Activated CD4-positive, alpha-beta memory T cell treated with anti-CD3 and anti-CD28 coated beads, Interleukin-2, amount 10 ng/mL, durations not matched to agents 7 days and 5 days (primary cell): ENCODE measurements around the gene FMNL2. TPM values are rescaled to one million over a fixed set of nuclear protein-coding genes. Genes with fewer than 3 reads are reported as not detected.

ENCODE experiments used
- CTCF ChIA-PET: fragments of 350-600 bp; sonication (Branson Sonifier 250); formaldehyde crosslinking; loops from one replicate; lab custom pipeline; 2021; ENCODE audit warnings: antibody characterized with exemption, inconsistent platforms; lab: Charles Lee
- POLR2A ChIA-PET: fragments of 350-600 bp; sonication (Branson Sonifier 250); formaldehyde crosslinking; loops from one replicate; lab custom pipeline; 2021; ENCODE audit warnings: antibody characterized with exemption; lab: Charles Lee
- DNase-seq: peaks from one replicate; pipeline ENCODE4 v3.0.0-alpha.2; 2020
- H3K27ac Mint-ChIP-seq: one replicate; pipeline ENCODE4 v1.8.0; 2021; ENCODE audit warnings: mild to moderate bottlenecking, mixed read lengths
- H3K27me3 Mint-ChIP-seq: one replicate; pipeline ENCODE4 v1.8.0; 2021; ENCODE audit warnings: mixed read lengths
- H3K36me3 Mint-ChIP-seq: one replicate; pipeline ENCODE4 v1.8.0; 2021; ENCODE audit warnings: low read depth, mixed read lengths
- H3K4me1 Mint-ChIP-seq: one replicate; pipeline ENCODE4 v1.8.0; 2021; ENCODE audit warnings: mixed read lengths
- H3K4me3 Mint-ChIP-seq: one replicate; pipeline ENCODE4 v1.8.0; 2021; ENCODE audit warnings: mild to moderate bottlenecking, mixed read lengths
- H3K9me3 Mint-ChIP-seq: one replicate; pipeline ENCODE4 v1.8.0; 2021; ENCODE audit warnings: mixed read lengths
- total RNA-seq, 2 experiments: library from RNA; stranded (reverse); gene quantifications; one replicate each; pipeline ENCODE4 v1.2.3, GENCODE V29; 2021

Gene FMNL2
- total RNA-seq, 2 experiments from 2014 or later = 1.0 to 1.1 TPM

DNA sequence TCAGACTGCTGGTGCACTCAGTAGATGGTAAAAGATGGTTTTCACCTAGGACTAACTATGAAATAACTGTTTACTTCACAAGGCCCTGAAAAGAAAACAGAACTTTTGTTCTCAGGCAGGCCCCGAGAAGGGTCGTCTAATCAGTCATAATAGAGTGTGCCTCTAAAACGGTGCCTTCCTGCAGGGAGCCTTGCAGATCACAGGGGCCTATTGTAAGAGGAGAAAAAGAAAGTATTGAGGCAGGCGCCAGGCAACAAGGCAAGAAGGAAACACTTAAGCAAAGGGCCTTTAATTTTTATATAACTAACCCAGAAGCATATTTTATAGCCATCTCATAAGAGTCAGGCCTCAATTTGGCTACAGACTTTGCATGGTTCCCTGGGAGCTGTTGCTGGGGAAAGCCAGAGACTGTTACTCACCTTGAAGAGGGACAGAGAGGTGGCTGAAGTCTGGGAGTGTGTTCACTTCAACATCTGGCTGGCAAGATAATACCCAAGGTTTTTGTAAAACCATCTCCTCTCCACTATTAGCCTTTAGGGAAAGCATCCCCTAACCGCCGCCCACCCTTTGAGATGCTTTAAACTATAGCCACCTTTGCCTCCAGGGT lies 265.2 kb downstream of the FMNL2 start:
- Mint-ChIP-seq H3K27ac (no peak overlapping the region), H3K27me3 (no peaks in the 10 kb centered on the region), H3K4me1 (no peaks in the 10 kb centered on the region), H3K36me3 (no peaks in the 10 kb centered on the region), H3K4me3 (no peak overlapping the region), H3K9me3 (no peaks in the 10 kb centered on the region)
- ChIA-PET CTCF (no interaction called here), POLR2A (no interaction called here)
- DNase-seq = no peak

DNA sequence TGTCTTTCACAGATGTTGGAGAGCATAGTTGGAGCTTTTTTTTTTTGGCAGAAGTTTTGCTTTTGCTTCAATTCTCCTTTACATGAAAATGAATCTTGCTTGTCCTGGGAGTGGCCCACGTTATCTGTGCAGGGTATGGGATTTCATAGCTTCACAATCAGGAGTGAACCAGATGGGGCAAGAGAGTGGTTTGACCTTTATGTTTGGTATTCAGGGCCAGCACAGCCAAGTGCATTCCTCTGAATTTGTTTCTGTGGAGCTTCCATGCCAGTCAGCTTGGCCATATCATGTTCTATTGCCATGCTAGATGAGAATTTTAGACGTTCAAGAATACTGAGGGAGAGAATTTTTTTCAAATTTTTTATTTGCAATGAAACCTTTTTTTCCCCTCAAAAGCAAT lies 265.7 kb downstream of the FMNL2 start:
- H3K9me3 Mint-ChIP-seq = no peaks in the 10 kb centered on the region
- CTCF ChIA-PET = no interaction called here
- no peaks in the 10 kb centered on the region for H3K36me3 Mint-ChIP-seq
- no peaks in the 10 kb centered on the region for H3K27me3 Mint-ChIP-seq
- no peak overlapping the region for H3K27ac Mint-ChIP-seq
- DNase-seq = no peak
- H3K4me1 Mint-ChIP-seq = no peaks in the 10 kb centered on the region
- POLR2A ChIA-PET = no interaction called here
- no peak overlapping the region for H3K4me3 Mint-ChIP-seq

DNA sequence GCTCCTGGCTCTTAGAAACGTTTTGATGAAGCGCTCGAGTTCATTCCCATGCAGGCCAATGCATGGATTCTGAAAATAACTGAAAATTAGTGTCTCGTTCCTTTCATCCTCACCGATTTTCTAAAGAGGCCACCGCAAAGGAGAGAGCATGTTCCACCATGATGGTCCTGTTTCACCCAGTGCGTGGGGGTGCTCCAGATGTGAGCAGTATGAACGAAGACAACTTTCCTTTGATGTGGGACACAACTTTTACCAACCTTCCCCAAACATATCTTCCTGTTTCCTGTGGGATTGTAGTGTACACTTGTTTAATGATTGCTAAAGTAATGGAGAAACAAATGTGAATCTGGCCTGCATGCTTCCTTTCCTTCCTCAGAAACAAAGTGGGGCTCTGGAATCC lies 267.8 kb downstream of the FMNL2 start:
- DNase-seq = no peak
- H3K4me3 Mint-ChIP-seq = no peak overlapping the region
- no peaks in the 10 kb centered on the region for H3K4me1 Mint-ChIP-seq
- no peak overlapping the region for H3K27ac Mint-ChIP-seq
- ChIA-PET POLR2A (no interaction called here), CTCF (no interaction called here)
- peaks cover 1% of the 10 kb centered on the region for H3K27me3 Mint-ChIP-seq
- H3K36me3 Mint-ChIP-seq = no peaks in the 10 kb centered on the region
- no peaks in the 10 kb centered on the region for H3K9me3 Mint-ChIP-seq

DNA sequence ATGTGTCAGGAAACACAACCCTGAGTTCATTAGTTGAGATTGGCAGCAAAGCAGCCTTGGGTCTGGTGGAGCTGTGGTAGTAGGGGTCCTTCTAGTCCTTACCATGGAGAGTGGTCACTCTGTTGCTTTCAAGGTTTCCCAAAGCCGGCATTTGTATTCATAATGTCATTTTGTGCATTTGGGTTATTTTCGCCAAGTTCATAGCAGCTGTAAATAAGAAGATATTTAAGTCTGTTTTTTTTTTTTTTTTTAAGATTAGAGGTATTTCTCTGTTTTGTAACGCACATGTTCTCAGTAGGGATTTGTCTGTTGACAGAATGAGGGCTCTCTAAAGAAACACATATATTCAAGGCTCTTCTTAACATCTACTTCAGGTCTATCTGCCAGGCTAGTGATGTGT lies 268.2 kb downstream of the FMNL2 start:
- H3K4me3 Mint-ChIP-seq = no peak overlapping the region
- no peaks in the 10 kb centered on the region for H3K4me1 Mint-ChIP-seq
- no peak overlapping the region for H3K27ac Mint-ChIP-seq
- no peaks in the 10 kb centered on the region for H3K36me3 Mint-ChIP-seq
- CTCF ChIA-PET = no interaction called here
- H3K9me3 Mint-ChIP-seq = no peaks in the 10 kb centered on the region
- no peak for DNase-seq
- H3K27me3 Mint-ChIP-seq = peaks cover 1% of the 10 kb centered on the region
- POLR2A ChIA-PET = no interaction called here

DNA sequence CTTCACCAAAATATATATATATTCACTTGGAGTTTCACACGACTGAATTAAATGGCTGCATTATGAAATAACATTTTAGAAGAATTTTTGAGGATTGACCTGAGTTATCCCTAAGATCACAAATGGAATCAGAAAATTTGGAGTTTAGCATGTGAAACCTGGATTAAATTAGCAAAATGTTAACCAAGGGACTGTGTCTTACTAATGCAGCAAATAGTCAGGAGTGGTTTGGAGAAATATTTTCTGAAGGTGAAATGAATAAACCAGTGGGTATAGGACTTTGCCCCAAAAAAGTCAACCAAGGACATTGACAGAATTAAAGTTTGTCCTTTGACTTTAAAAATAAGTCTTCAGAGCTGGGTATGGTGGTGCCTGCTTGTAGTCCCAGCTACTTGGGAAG lies 271.1 kb downstream of the FMNL2 start:
- peaks cover 5% of the 10 kb centered on the region for H3K27me3 Mint-ChIP-seq
- CTCF ChIA-PET = interaction anchor here (1.6 kb wide), 1 partner anchor 29 kb away, joined by 6 read pairs; no protein-coding TSS in a partner anchor
- H3K36me3 Mint-ChIP-seq = no peaks in the 10 kb centered on the region
- H3K27ac Mint-ChIP-seq = no peak overlapping the region
- H3K4me1 Mint-ChIP-seq = no peaks in the 10 kb centered on the region
- H3K9me3 Mint-ChIP-seq = no peaks in the 10 kb centered on the region
- no peak overlapping the region for H3K4me3 Mint-ChIP-seq
- POLR2A ChIA-PET = no interaction called here
- no peak for DNase-seq

DNA sequence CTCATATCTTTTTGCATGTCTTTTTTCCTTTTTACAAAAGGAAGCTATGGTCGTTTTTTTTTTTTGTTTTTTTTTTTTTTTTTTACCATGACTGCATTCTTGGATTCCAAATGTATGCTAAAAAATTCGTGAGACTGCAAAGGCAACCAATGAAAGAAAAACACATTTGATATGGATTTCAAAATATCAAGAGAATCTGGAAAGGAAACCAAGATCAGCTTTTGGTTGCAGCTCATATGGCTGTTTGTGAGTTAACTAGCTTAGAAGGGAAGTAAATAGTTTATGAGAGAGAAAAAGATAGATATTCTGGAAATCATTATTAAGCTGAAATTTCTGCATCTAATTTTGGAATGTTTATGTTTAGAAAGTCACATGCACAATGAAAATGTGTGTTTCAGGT lies 272.0 kb downstream of the FMNL2 start:
- Mint-ChIP-seq H3K36me3 (no peaks in the 10 kb centered on the region), H3K4me3 (no peak overlapping the region), H3K9me3 (no peaks in the 10 kb centered on the region), H3K4me1 (peaks cover 5% of the 10 kb centered on the region), H3K27me3 (peaks cover 5% of the 10 kb centered on the region), H3K27ac (no peak overlapping the region)
- no peak for DNase-seq
- ChIA-PET POLR2A (interaction anchor here (0.8 kb wide), 1 partner anchor 1411 kb away, joined by 3 read pairs; no protein-coding TSS in a partner anchor), CTCF (interaction anchor here (1.1 to 1.6 kb wide), 2 partner anchors 25 to 29 kb away, joined by 6 read pairs; no protein-coding TSS in a partner anchor)

DNA sequence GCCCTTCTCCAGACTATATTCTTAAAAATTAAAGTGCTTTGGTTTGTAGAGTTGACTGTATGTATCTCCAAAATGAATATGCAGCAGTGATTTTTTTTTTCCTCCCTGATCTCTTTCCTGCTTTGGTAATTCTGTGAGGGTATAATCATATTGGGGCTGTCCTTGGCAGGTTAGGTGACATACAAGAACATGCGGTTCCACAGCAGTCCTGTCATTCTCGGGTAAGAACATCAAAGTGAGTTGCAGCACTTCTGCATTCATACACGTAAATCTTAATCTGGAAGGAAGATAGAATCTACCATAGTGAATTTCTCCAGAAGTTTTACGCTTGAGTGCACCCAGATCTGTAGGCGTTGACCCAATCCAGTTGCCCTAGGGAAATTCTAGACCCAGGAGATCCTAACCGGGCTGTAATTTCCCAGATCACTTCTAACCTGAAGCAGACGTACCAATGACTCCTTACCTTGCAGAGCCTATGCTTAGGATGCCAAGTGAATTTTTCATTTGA lies 272.9 kb downstream of the FMNL2 start:
- peaks cover 14% of the 10 kb centered on the region for H3K4me1 Mint-ChIP-seq
- CTCF ChIA-PET = no interaction called here
- no peaks in the 10 kb centered on the region for H3K36me3 Mint-ChIP-seq
- no peaks in the 10 kb centered on the region for H3K9me3 Mint-ChIP-seq
- no peak for DNase-seq
- H3K4me3 Mint-ChIP-seq = no peak overlapping the region
- POLR2A ChIA-PET = no interaction called here
- no peak overlapping the region for H3K27ac Mint-ChIP-seq
- peaks cover 5% of the 10 kb centered on the region for H3K27me3 Mint-ChIP-seq

DNA sequence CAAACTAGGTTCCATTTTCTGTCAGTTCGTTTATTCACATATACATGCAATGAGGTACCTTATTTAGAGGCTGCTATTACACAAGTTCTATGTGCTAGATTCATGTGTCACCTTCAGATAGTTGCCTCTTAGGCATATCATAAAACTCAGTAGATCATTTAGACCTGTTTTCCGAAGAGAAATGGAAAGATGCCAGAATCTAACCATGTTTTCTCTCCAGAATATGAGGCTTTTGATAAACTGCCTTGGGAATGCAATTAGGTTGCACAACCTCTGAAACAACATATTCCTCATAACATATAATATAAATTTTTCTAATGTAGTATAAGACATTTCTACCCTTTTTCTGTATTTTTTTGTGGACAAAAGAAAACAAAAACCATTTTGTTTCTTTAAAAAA lies 274.2 kb downstream of the FMNL2 start:
- Mint-ChIP-seq H3K9me3 (no peaks in the 10 kb centered on the region), H3K27me3 (peaks cover 5% of the 10 kb centered on the region), H3K27ac (no peak overlapping the region), H3K36me3 (no peaks in the 10 kb centered on the region), H3K4me3 (no peak overlapping the region), H3K4me1 (peaks cover 19% of the 10 kb centered on the region)
- DNase-seq = no peak
- ChIA-PET POLR2A (no interaction called here), CTCF (no interaction called here)

DNA sequence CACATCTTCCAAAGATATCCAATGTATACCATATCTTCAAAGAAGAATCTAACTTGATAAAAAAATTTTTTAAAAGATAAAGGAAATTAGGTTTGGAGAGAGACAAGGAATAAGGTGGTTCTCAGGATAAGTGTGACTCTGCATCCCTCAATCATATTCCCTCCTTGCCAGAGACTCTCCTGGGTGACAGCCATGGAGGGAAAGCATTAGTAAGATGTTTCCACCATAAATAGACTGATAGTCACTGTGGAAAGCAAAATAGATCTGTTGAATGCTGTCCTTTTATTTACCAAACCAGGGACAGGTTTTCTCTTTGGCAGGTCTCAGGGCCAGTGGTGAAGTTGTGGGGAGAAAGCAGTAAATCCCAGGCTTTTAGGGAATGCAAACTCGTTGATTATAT lies 274.7 kb downstream of the FMNL2 start:
- ChIA-PET POLR2A (no interaction called here), CTCF (no interaction called here)
- no peak for DNase-seq
- Mint-ChIP-seq H3K4me1 (peaks cover 19% of the 10 kb centered on the region), H3K36me3 (no peaks in the 10 kb centered on the region), H3K27me3 (peaks cover 5% of the 10 kb centered on the region), H3K9me3 (no peaks in the 10 kb centered on the region), H3K27ac (no peak overlapping the region), H3K4me3 (no peak overlapping the region)

DNA sequence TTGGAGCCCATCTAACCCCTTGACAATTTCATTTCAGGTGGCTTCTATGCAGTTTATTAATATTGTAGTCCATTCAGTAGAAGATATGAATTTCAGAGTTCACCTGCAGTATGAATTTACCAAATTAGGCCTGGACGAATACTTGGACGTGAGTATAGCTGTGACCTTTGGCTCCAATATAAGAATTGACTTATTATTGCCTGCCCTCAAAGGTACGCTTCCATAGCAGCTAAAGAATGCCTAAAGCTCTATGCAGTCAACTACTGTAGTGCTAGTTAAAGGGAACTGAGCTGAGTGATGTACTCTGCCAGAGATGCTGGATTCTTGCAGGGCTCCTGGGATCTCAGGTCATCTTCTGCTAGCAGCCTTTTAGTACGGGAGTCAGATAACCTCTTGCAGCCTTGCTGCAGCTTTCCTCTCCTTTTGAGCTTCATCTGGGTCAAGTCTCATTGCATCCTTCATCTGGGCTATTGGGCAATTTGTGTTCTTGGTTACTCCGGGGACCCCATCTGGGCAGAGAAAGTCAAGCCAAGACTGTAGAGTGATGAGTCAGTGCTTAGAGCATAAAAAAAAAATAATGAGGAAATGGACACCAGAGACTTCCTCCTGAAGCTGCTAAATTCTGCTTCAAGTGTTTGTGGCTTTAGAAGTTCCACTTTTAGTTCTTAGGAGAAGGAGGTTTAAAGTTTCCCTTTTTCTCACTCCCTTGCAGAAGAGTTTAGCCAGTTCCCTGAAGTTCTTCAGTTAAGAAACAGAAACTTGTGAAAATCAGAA lies 276.7 kb downstream of the FMNL2 start:
- Mint-ChIP-seq H3K4me3 (no peak overlapping the region), H3K36me3 (no peaks in the 10 kb centered on the region), H3K9me3 (no peaks in the 10 kb centered on the region), H3K27me3 (peaks cover 6% of the 10 kb centered on the region), H3K27ac (no peak overlapping the region), H3K4me1 (peaks cover 19% of the 10 kb centered on the region)
- DNase-seq = no peak
- ChIA-PET CTCF (interaction anchor here (1.7 kb wide), 1 partner anchor 24 kb away, joined by 6 read pairs; no protein-coding TSS in a partner anchor), POLR2A (no interaction called here)

DNA sequence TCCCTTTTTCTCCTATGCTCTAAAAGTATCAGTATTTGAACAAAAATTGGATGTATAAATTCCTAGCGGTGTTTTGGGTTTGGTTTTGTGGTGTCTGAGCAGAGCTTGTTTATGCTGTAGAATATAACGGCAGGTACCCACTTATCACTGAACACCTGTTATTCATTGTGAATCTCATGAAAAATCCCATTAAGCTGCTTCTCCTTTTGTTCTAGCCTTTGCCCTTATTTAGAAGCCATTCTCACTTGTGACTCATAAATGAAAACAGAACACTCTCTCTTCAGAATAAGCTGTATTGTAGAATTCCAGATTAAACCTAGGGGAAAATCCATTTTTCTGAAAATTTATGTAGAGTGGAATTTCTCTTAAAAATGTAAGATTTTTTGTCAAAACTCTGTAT lies 278.3 kb downstream of the FMNL2 start:
- Mint-ChIP-seq H3K36me3 (no peaks in the 10 kb centered on the region), H3K9me3 (no peaks in the 10 kb centered on the region), H3K4me1 (peaks cover 19% of the 10 kb centered on the region), H3K27ac (no peak overlapping the region), H3K4me3 (no peak overlapping the region), H3K27me3 (peaks cover 6% of the 10 kb centered on the region)
- no peak for DNase-seq
- POLR2A ChIA-PET = no interaction called here
- CTCF ChIA-PET = no interaction called here

DNA sequence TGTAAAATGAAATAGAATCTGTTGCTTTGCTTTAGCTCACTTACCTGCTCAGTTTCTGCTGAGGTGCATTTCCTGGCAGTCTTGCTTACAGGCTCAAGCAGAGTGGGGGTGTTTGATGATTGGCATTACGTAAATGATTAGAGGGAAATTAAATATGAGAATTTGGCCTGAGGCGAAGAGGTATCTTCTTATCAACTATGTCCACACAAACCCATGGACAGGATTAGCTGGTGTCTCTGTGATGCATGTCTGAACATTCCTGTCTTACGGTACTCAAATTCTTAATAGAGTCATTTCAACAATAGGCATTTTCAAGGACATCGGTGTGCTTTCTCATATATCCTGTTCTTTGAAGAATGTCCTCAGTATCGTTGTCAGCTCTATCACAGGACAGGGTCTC lies 280.2 kb downstream of the FMNL2 start:
- no peak overlapping the region for H3K27ac Mint-ChIP-seq
- H3K27me3 Mint-ChIP-seq = peaks cover 3% of the 10 kb centered on the region
- H3K4me3 Mint-ChIP-seq = no peak overlapping the region
- no peaks in the 10 kb centered on the region for H3K36me3 Mint-ChIP-seq
- no peaks in the 10 kb centered on the region for H3K9me3 Mint-ChIP-seq
- ChIA-PET POLR2A (interaction anchor here (0.8 kb wide), 1 partner anchor 101 kb away, joined by 3 read pairs; no protein-coding TSS in a partner anchor), CTCF (interaction anchor here (0.8 to 1.7 kb wide), 2 partner anchors 21 to 439 kb away, joined by 3 to 6 read pairs; partner anchors contain the start of gene STAM2)
- no peak for DNase-seq
- peaks cover 19% of the 10 kb centered on the region for H3K4me1 Mint-ChIP-seq

DNA sequence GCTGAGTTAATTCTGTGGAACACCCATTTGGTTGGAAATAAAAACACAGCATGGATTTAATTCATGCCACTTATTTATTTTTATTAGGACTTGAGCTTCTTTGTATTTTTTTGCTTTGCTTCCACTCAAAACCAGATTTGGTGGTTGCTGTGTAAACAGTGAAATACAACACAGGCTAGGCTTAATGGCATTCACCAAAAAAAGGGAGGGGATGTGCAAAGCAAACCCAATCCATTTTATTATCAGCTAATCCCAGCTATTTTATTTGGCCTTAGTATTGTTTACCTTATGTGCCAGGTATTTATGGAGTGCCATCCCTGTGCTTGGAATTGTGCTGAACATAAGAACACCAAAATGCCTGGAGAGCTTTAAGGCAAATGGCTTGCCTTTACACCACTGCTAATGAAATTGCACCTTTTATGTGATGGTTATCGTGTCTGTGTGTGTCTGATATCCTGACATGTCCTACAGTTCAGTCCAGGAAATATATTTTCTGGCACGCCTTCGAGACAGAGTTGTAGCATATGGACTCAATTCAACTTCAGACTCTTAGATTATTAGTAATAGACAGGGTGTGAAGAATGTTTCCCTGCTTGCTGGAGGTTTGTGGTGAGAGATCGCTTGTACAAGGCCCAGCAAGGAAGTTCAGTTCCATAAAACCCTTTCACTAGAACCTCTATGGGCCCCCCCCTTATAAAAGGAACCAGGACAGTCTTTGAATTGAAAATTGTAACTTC lies 282.6 kb downstream of the FMNL2 start:
- ChIA-PET POLR2A (no interaction called here), CTCF (interaction anchor here (1.3 kb wide), 1 partner anchor 19 kb away, joined by 5 read pairs; no protein-coding TSS in a partner anchor)
- DNase-seq = no peak
- no peaks in the 10 kb centered on the region for H3K9me3 Mint-ChIP-seq
- H3K4me1 Mint-ChIP-seq = peaks cover 7% of the 10 kb centered on the region
- no peak overlapping the region for H3K27ac Mint-ChIP-seq
- H3K4me3 Mint-ChIP-seq = no peak overlapping the region
- H3K36me3 Mint-ChIP-seq = no peaks in the 10 kb centered on the region
- H3K27me3 Mint-ChIP-seq = peaks cover 2% of the 10 kb centered on the region
